ENCODE results near the gene TBC1D14. TPM values are rescaled to one million over a fixed set of nuclear protein-coding genes. Genes with fewer than 3 reads are reported as not detected.

The TBC1D14 gene
- total RNA-seq, 1 donor from 2014 or later = 61.8 TPM

GRCh38 chr4:6999172-7000086, 89.8 kb downstream of the TBC1D14 start:
- TF ChIP-seq CTCF (IDR thresholded peaks at IDR 0.05; ENCODE audit: unreplicated experiment) = no peak
- Mint-ChIP-seq H3K4me3 (ENCODE audit: low read depth) (no peak overlapping the region), H3K36me3 (ENCODE audit: insufficient read depth) (peaks cover 28% of the 10 kb centered on the region), H3K27ac (no peak overlapping the region), H3K4me1 (ENCODE audit: low read depth) (no peaks in the 10 kb centered on the region), H3K27me3 (no peaks in the 10 kb centered on the region), H3K9me3 (ENCODE audit: low read depth) (no peaks in the 10 kb centered on the region)
- no peak for DNase-seq (ENCODE audit: low spot score, unreplicated experiment)

GRCh38 chr4:7000421-7001176, 91.0 kb downstream of the TBC1D14 start:
- H3K4me1 Mint-ChIP-seq (ENCODE audit: low read depth) = no peaks in the 10 kb centered on the region
- no peak overlapping the region for H3K4me3 Mint-ChIP-seq (ENCODE audit: low read depth)
- DNase-seq (ENCODE audit: low spot score, unreplicated experiment) = no peak
- peak overlapping the region; percentile 43 for H3K27ac Mint-ChIP-seq
- no peaks in the 10 kb centered on the region for H3K27me3 Mint-ChIP-seq
- no peaks in the 10 kb centered on the region for H3K9me3 Mint-ChIP-seq (ENCODE audit: low read depth)
- TF ChIP-seq CTCF (IDR thresholded peaks at IDR 0.05; ENCODE audit: unreplicated experiment) = no peak
- H3K36me3 Mint-ChIP-seq (ENCODE audit: insufficient read depth) = peaks cover 27% of the 10 kb centered on the region

- DNase-seq (ENCODE audit: low spot score, unreplicated experiment) = no peak
- no peak overlapping the region for H3K4me3 Mint-ChIP-seq (ENCODE audit: low read depth)
- TF ChIP-seq CTCF (IDR thresholded peaks at IDR 0.05; ENCODE audit: unreplicated experiment) = no peak
- no peaks in the 10 kb centered on the region for H3K9me3 Mint-ChIP-seq (ENCODE audit: low read depth)
- no peaks in the 10 kb centered on the region for H3K27me3 Mint-ChIP-seq
- H3K4me1 Mint-ChIP-seq (ENCODE audit: low read depth) = no peaks in the 10 kb centered on the region
- peaks cover 27% of the 10 kb centered on the region for H3K36me3 Mint-ChIP-seq (ENCODE audit: insufficient read depth)
- H3K27ac Mint-ChIP-seq = peak overlapping the region; percentile 43
Measured at GRCh38 chr4:7001271-7001670, 91.6 kb downstream of the TBC1D14 start.

GRCh38 chr4:7002336-7002735, 92.7 kb downstream of the TBC1D14 start:
- Mint-ChIP-seq H3K27ac (no peak overlapping the region), H3K4me1 (ENCODE audit: low read depth) (no peaks in the 10 kb centered on the region), H3K27me3 (no peaks in the 10 kb centered on the region), H3K36me3 (ENCODE audit: insufficient read depth) (peaks cover 27% of the 10 kb centered on the region), H3K4me3 (ENCODE audit: low read depth) (no peak overlapping the region), H3K9me3 (ENCODE audit: low read depth) (no peaks in the 10 kb centered on the region)
- DNase-seq (ENCODE audit: low spot score, unreplicated experiment) = no peak
- TF ChIP-seq CTCF (IDR thresholded peaks at IDR 0.05; ENCODE audit: unreplicated experiment) = no peak

- DNase-seq (ENCODE audit: low spot score, unreplicated experiment) = no peak
- Mint-ChIP-seq H3K9me3 (ENCODE audit: low read depth) (no peaks in the 10 kb centered on the region), H3K4me1 (ENCODE audit: low read depth) (no peaks in the 10 kb centered on the region), H3K36me3 (ENCODE audit: insufficient read depth) (peaks cover 28% of the 10 kb centered on the region), H3K27me3 (no peaks in the 10 kb centered on the region), H3K4me3 (ENCODE audit: low read depth) (no peak overlapping the region), H3K27ac (peak overlapping the region; percentile 24)
- TF ChIP-seq CTCF (IDR thresholded peaks at IDR 0.05; ENCODE audit: unreplicated experiment) = no peak
Measured at GRCh38 chr4:7003176-7003878, 93.7 kb downstream of the TBC1D14 start.

Measured in progenitor cell of endocrine pancreas (in vitro differentiated cells).